ENCODE data around the gene TTN. TPM values are rescaled to one million over a fixed set of nuclear protein-coding genes. Genes with fewer than 3 reads are reported as not detected.

The TTN gene
- total RNA-seq, 1 experiment from 2014 or later: 0.13 TPM

GRCh38 chr2:178692845-178693244 is 114.4 kb downstream of the TTN start:
- no peak overlapping the region for H3K27ac ChIP-seq (ENCODE audit: low read length)
- TF ChIP-seq TCF7L2 (IDR thresholded peaks at IDR 0.05; ENCODE audit: low read depth, low read length) (no peak), POLR2AphosphoS5 (IDR thresholded peaks at IDR 0.05; ENCODE audit: low read depth, low read length) (no peak), SIN3A (IDR thresholded peaks at IDR 0.05; ENCODE audit: borderline replicate concordance, insufficient read depth, low read depth, low read length) (no peak), REST (IDR thresholded peaks at IDR 0.05; ENCODE audit: insufficient read depth in 1 of 2, low read depth in 2 of 2, low read length in 1 of 2) (no peak)
- TF ChIP-seq, protein P1, sequence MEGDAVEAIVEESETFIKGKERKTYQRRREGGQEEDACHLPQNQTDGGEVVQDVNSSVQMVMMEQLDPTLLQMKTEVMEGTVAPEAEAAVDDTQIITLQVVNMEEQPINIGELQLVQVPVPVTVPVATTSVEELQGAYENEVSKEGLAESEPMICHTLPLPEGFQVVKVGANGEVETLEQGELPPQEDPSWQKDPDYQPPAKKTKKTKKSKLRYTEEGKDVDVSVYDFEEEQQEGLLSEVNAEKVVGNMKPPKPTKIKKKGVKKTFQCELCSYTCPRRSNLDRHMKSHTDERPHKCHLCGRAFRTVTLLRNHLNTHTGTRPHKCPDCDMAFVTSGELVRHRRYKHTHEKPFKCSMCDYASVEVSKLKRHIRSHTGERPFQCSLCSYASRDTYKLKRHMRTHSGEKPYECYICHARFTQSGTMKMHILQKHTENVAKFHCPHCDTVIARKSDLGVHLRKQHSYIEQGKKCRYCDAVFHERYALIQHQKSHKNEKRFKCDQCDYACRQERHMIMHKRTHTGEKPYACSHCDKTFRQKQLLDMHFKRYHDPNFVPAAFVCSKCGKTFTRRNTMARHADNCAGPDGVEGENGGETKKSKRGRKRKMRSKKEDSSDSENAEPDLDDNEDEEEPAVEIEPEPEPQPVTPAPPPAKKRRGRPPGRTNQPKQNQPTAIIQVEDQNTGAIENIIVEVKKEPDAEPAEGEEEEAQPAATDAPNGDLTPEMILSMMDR (IDR thresholded peaks at IDR 0.05): no peak
- ChIA-PET POLR2A (no interaction called here), CTCF (no interaction called here)
- peaks cover 13% of the 10 kb centered on the region for H3K27me3 ChIP-seq (ENCODE audit: control insufficient read depth, insufficient read depth, low read length)
- H3K4me3 ChIP-seq (ENCODE audit: low read depth in 2 of 2, low read length in 2 of 2): no peak overlapping the region
- DNase-seq (ENCODE audit: low read depth, low spot score) (no peak), ATAC-seq (no peak)
- intact Hi-C loops (cut with micrococcal nuclease; ENCODE audit: unreplicated experiment) (no loop called here), in situ Hi-C loops (cut with HindIII; ENCODE audit: low pct_unique_long_range_greater_than_20kb, low sequenced_read_pairs) (no loop called here)
- H3K4me1 ChIP-seq (ENCODE audit: control insufficient read depth, insufficient read depth, low read length): no peaks in the 10 kb centered on the region
- no peaks in the 10 kb centered on the region for H3K36me3 ChIP-seq (ENCODE audit: control insufficient read depth, insufficient read depth, low read length)
- BruUV-seq (replicated peaks): no TSS peak
- no peaks in the 10 kb centered on the region for H3K9me3 ChIP-seq (ENCODE audit: control insufficient read depth, insufficient read depth, low read depth, low read length)

DNA sequence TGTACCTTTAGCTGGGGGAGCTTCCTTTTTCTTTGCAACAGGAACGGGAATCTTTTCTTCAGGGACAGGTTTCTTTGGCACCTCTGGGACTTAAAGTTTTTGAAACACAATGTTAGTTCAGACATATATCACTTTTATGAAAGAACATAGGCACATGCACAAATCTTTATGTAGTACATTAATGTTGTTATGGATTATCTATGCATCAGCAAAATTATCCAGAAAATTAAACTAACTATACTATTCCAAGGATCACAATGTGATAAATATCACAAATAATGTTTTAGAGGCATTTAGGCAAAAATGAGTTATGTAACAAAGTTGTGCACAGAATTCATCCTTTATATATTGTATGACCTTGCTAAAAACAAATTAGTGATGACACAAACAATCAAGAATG is 117.4 kb downstream of the TTN start:
- POLR2A ChIA-PET: no interaction called here
- H3K36me3 ChIP-seq (ENCODE audit: control insufficient read depth, insufficient read depth, low read length): no peaks in the 10 kb centered on the region
- in situ Hi-C loops (cut with HindIII; ENCODE audit: low pct_unique_long_range_greater_than_20kb, low sequenced_read_pairs) (no loop called here), intact Hi-C loops (cut with micrococcal nuclease; ENCODE audit: unreplicated experiment) (no loop called here)
- CTCF ChIA-PET: no interaction called here
- no peak overlapping the region for H3K4me3 ChIP-seq (ENCODE audit: low read depth in 2 of 2, low read length in 2 of 2)
- DNase-seq (ENCODE audit: low read depth, low spot score): no peak
- H3K27ac ChIP-seq (ENCODE audit: low read length): no peak overlapping the region
- no peaks in the 10 kb centered on the region for H3K9me3 ChIP-seq (ENCODE audit: control insufficient read depth, insufficient read depth, low read depth, low read length)
- no TSS peak for BruUV-seq (replicated peaks)
- peaks cover 11% of the 10 kb centered on the region for H3K27me3 ChIP-seq (ENCODE audit: control insufficient read depth, insufficient read depth, low read length)
- TF ChIP-seq TCF7L2 (IDR thresholded peaks at IDR 0.05; ENCODE audit: low read depth, low read length) (no peak), SIN3A (IDR thresholded peaks at IDR 0.05; ENCODE audit: borderline replicate concordance, insufficient read depth, low read depth, low read length) (no peak), POLR2AphosphoS5 (IDR thresholded peaks at IDR 0.05; ENCODE audit: low read depth, low read length) (no peak), REST (IDR thresholded peaks at IDR 0.05; ENCODE audit: insufficient read depth in 1 of 2, low read depth in 2 of 2, low read length in 1 of 2) (no peak)
- TF ChIP-seq, protein P1 (IDR thresholded peaks at IDR 0.05): no peak
- no peak for ATAC-seq
- H3K4me1 ChIP-seq (ENCODE audit: control insufficient read depth, insufficient read depth, low read length): no peaks in the 10 kb centered on the region

Measured in Panc1 (cell line).